OCI-LY1 (cell line): ENCODE results near the gene KAT14.

Experiments used
- H2AFZ ChIP-seq: fragments of 200-600 bp; sonication (generic), shearing (Covaris generic); 2 replicates; pipeline ENCODE4 v1.6.0; 2014; ENCODE audit warnings: antibody characterized with exemption, mild to moderate bottlenecking, low read length
- H3F3A ChIP-seq: fragments of 200-600 bp; sonication (generic), shearing (Covaris generic); 2 replicates; pipeline ENCODE4 v1.6.0; 2014; ENCODE audit warnings: mild to moderate bottlenecking, antibody characterized with exemption, low read length, moderate library complexity; ENCODE audit not compliant: insufficient read depth
- H3K27ac ChIP-seq: fragments of 200-600 bp; sonication (generic); 2 replicates; pipeline ENCODE4 v1.5.1; 2014; ENCODE audit warnings: low read length, mixed run types, mild to moderate bottlenecking, low read depth; ENCODE audit not compliant: poor library complexity, severe bottlenecking
- H3K27me3 ChIP-seq: fragments of 200-600 bp; sonication (generic); 2 replicates; pipeline ENCODE4 v1.6.0; 2014; ENCODE audit warnings: antibody characterized with exemption, mild to moderate bottlenecking, low read length, moderate library complexity; ENCODE audit not compliant: insufficient read depth
- H3K36me3 ChIP-seq: fragments of 200-600 bp; sonication (generic); 2 replicates; pipeline ENCODE4 v1.6.1; 2014; ENCODE audit warnings: mild to moderate bottlenecking, antibody characterized with exemption, low read length, moderate library complexity, mixed read lengths; ENCODE audit not compliant: insufficient read depth
- H3K4me1 ChIP-seq: fragments of 200-600 bp; sonication (generic); 2 replicates; pipeline ENCODE4 v1.5.1; 2014; ENCODE audit warnings: mild to moderate bottlenecking, low read length, moderate library complexity; ENCODE audit not compliant: insufficient read depth, severe bottlenecking
- H3K4me2 ChIP-seq: fragments of 200-600 bp; sonication (generic), shearing (Covaris generic); 2 replicates; pipeline ENCODE4 v1.6.1; 2014; ENCODE audit warnings: low read length
- H3K4me3 ChIP-seq: fragments of 200-600 bp; sonication (generic); 2 replicates; pipeline ENCODE4 v1.5.1; 2014; ENCODE audit warnings: low read length, low read depth, mild to moderate bottlenecking, mixed read lengths; ENCODE audit not compliant: poor library complexity, severe bottlenecking
- H3K79me2 ChIP-seq: fragments of 200-600 bp; shearing (Covaris generic); 2 replicates; pipeline ENCODE4 v1.6.1; 2016; ENCODE audit warnings: mixed run types, low read length, mixed read lengths; ENCODE audit not compliant: insufficient read depth
- H3K9ac ChIP-seq: fragments of 200-600 bp; sonication (generic), shearing (Covaris generic); 2 replicates; pipeline ENCODE4 v1.6.1; 2014; ENCODE audit warnings: mild to moderate bottlenecking, low read length, mixed read lengths
- H3K9me2 ChIP-seq: fragments of 200-600 bp; sonication (generic), shearing (Covaris generic); 2 replicates; pipeline ENCODE4 v1.6.1; 2014; ENCODE audit warnings: low read depth, mild to moderate bottlenecking, low read length, mixed read lengths
- H3K9me3 ChIP-seq: fragments of 200-600 bp; shearing (Covaris generic); 2 replicates; pipeline ENCODE4 v1.6.1; 2014; ENCODE audit warnings: low read length, mixed read lengths
- H4K20me1 ChIP-seq: fragments of 200-600 bp; sonication (generic), shearing (Covaris generic); 2 replicates; pipeline ENCODE4 v1.6.0; 2016; ENCODE audit warnings: mild to moderate bottlenecking, low read length; ENCODE audit not compliant: insufficient read depth
- CTCF ChIP-seq: fragments of 200-600 bp; sonication (generic), shearing (Covaris generic); IDR thresholded peaks from 2 replicates; pipeline ENCODE4 v1.5.1; 2017; ENCODE audit warnings: mild to moderate bottlenecking, antibody characterized with exemption, low read length, moderate library complexity, mixed read lengths
- EZH2 ChIP-seq: fragments of 200-600 bp; sonication (generic), shearing (Covaris generic); IDR thresholded peaks from 2 replicates; pipeline ENCODE4 v1.8.0; 2017; ENCODE audit warnings: borderline replicate concordance, mixed run types, mild to moderate bottlenecking, antibody characterized with exemption, low read length, moderate library complexity, mixed read lengths

The KAT14 gene

DNA sequence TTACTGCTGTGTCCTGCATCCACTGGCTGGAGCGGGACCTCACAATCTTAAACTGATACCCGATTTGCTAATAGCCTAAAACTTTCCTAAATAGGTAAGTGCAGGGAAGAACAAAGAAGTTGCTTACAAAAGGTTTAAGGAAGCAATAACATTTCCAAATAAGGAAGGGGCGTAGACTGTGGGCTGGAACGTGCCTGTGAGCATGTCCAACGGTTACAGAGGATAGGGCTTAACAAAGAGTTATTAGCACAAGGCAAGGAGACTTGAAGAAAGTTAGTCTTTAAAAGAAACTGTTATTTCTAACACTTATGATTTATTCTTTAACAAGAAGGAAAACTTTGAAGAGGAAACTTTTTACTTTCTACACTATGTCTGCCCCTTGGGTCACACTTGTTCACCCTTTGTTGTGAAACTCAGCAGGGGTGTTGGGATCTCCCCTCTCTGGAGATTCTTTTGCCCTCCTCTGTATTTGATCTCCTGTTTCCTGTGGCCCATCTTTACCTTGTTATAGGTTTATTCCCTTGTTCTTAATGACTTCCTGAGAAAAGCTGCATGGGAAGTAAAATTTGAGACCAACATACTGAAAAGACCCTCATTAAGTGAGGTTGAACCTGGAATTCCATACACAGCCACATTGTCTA lies 28.7 kb downstream of the KAT14 start:
- no peak for TF ChIP-seq CTCF
- TF ChIP-seq EZH2: no peak
- Histone ChIP-seq H3K36me3 (peaks cover 26% of the 10 kb centered on the region), H2AFZ (no peak overlapping the region), H3K4me3 (no peak overlapping the region), H3K9me2 (no peaks in the 10 kb centered on the region), H3K9ac (no peak overlapping the region), H3K27ac (no peak overlapping the region), H3F3A (no peaks in the 10 kb centered on the region), H3K9me3 (no peaks in the 10 kb centered on the region), H4K20me1 (0 out of 2 replicates have a peak, but pooled peaks cover 2% of the 10 kb centered on the region), H3K4me2 (no peak overlapping the region), H3K4me1 (no peaks in the 10 kb centered on the region), H3K79me2 (no peaks in the 10 kb centered on the region), H3K27me3 (no peaks in the 10 kb centered on the region)

DNA sequence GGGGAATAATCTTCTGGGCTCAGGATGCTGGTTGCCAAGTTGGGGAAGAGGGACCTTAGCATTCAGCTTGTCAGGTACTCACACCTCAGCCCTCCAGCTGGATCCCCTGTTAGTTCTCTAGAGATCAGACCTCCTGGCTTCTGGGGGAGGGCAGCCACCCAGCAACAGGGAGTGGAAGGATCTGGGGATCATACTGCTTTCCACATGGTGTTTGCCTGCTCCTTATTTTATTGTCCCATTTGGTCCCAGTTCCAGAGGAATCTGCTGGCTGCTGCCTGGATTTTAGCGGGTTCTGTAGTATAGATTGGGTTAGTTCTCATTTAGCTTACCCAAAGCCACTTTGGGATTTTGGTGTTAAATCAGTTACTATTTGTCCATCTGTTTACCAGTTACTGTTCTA lies 29.3 kb downstream of the KAT14 start:
- Histone ChIP-seq H3F3A (no peaks in the 10 kb centered on the region), H4K20me1 (0 out of 2 replicates have a peak, but pooled peaks cover 2% of the 10 kb centered on the region), H3K4me3 (no peak overlapping the region), H3K4me1 (no peaks in the 10 kb centered on the region), H3K27ac (no peak overlapping the region), H3K36me3 (peaks cover 24% of the 10 kb centered on the region), H3K9me3 (no peaks in the 10 kb centered on the region), H3K27me3 (no peaks in the 10 kb centered on the region), H2AFZ (no peak overlapping the region), H3K9ac (no peak overlapping the region), H3K4me2 (no peak overlapping the region), H3K9me2 (no peaks in the 10 kb centered on the region), H3K79me2 (no peaks in the 10 kb centered on the region)
- no peak for TF ChIP-seq EZH2
- no peak for TF ChIP-seq CTCF

DNA sequence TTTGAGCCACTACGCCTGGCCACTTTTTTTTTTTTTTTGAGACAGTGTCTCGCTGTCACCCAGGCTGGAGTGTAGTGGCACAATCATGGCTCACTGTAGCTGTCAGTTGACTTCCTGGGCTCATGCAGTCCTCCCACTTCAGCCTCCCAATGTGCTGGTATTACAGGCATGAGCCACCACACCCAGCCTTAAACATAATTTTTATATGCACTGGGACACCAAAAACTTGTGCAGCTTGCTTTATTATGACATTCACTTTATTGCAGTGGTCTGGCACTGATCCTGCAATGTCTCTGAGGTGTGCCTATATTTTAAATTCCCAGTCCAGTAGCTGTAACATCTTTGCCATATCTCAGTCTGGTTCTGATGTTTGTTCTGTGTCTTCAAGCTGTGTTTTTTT lies 34.7 kb downstream of the KAT14 start:
- Histone ChIP-seq H3K9me3 (no peaks in the 10 kb centered on the region), H3K79me2 (no peaks in the 10 kb centered on the region), H4K20me1 (0 out of 2 replicates have a peak, but pooled peaks cover 2% of the 10 kb centered on the region), H3F3A (no peaks in the 10 kb centered on the region), H3K9me2 (no peaks in the 10 kb centered on the region), H3K27me3 (no peaks in the 10 kb centered on the region), H3K4me1 (no peaks in the 10 kb centered on the region), H3K9ac (no peak overlapping the region), H3K36me3 (peaks cover 11% of the 10 kb centered on the region), H3K27ac (no peak overlapping the region), H3K4me3 (no peak overlapping the region), H3K4me2 (no peak overlapping the region), H2AFZ (no peak overlapping the region)
- TF ChIP-seq EZH2: no peak
- no peak for TF ChIP-seq CTCF
